Measurements from ENCODE around the gene CLEC4D.

- TF ChIP-seq SP1 (IDR thresholded peaks at IDR 0.05) (no peak), SUZ12 (IDR thresholded peaks at IDR 0.05) (no peak), LEF1 (IDR thresholded peaks at IDR 0.05; ENCODE audit: borderline replicate concordance) (no peak), NFRKB (IDR thresholded peaks at IDR 0.05) (no peak), FOXA1 (IDR thresholded peaks at IDR 0.05) (no peak), PKNOX1 (IDR thresholded peaks at IDR 0.05) (no peak), HDGF (IDR thresholded peaks at IDR 0.05; ENCODE audit: borderline replicate concordance) (no peak), ARNT (IDR thresholded peaks at IDR 0.05) (no peak), L3MBTL2 (conservative IDR thresholded peaks at IDR 0.05) (no peak), TARDBP (IDR thresholded peaks at IDR 0.05) (no peak), ZNF384 (IDR thresholded peaks at IDR 0.05) (no peak)
Measured at GRCh38 chr12:8508910-8509841, 4.1 kb upstream of the CLEC4D start.
